Astrocyte (in vitro differentiated cells and primary cell): ENCODE data around the gene DOCK3. TPM values are rescaled to one million over a fixed set of nuclear protein-coding genes. Genes with fewer than 3 reads are reported as not detected.

Experiments used
- DNase-seq: peaks from one replicate; pipeline ENCODE4 v3.0.0-alpha.2; 2010; ENCODE audit warnings: low read depth
- FAIRE-seq: peaks from 2 replicates; lab custom pipeline; 2011; peaks lifted over from hg19 to GRCh38; lab: Jason Lieb, UNC
- H2AFZ ChIP-seq: 2 replicates; pipeline ENCODE4 v1.6.0; 2012; ENCODE audit warnings: low read depth, low read length, inconsistent platforms
- H3K27ac ChIP-seq: 2 replicates; pipeline ENCODE4 v1.5.1; 2011; ENCODE audit warnings: low read depth, low read length, inconsistent platforms
- H3K27me3 ChIP-seq: 2 replicates; pipeline ENCODE4 v1.6.0; 2011; ENCODE audit warnings: low read length, inconsistent platforms; ENCODE audit not compliant: insufficient read depth
- H3K36me3 ChIP-seq: 2 replicates; pipeline ENCODE4 v1.5.1; 2011; ENCODE audit warnings: low read length, inconsistent platforms; ENCODE audit not compliant: insufficient read depth
- H3K4me1 ChIP-seq: 2 replicates; pipeline ENCODE4 v1.5.1; 2011; ENCODE audit warnings: low read length, inconsistent platforms; ENCODE audit not compliant: insufficient read depth
- H3K4me2 ChIP-seq: 2 replicates; pipeline ENCODE4 v1.6.0; 2012; ENCODE audit warnings: low read length, inconsistent platforms
- H3K4me3 ChIP-seq: 2 replicates; pipeline ENCODE4 v1.5.1; 2011; ENCODE audit warnings: low read depth, mild to moderate bottlenecking, low read length, inconsistent platforms; ENCODE audit not compliant: insufficient read depth
- H3K79me2 ChIP-seq: 2 replicates; pipeline ENCODE4 v1.6.0; 2012; ENCODE audit warnings: mild to moderate bottlenecking, low read length, inconsistent platforms; ENCODE audit not compliant: insufficient read depth
- H3K9ac ChIP-seq: 2 replicates; pipeline ENCODE4 v1.6.0; 2012; ENCODE audit warnings: mild to moderate bottlenecking, low read length, inconsistent platforms
- H3K9me3 ChIP-seq: 2 replicates; pipeline ENCODE4 v1.5.1; 2012; ENCODE audit warnings: low read depth, mild to moderate bottlenecking, low read length, inconsistent platforms; ENCODE audit not compliant: insufficient read depth
- H4K20me1 ChIP-seq: 2 replicates; pipeline ENCODE4 v1.6.0; 2012; ENCODE audit warnings: low read length, inconsistent platforms; ENCODE audit not compliant: insufficient read depth
- H3K27ac Mint-ChIP-seq: one replicate; pipeline ENCODE4 v1.8.0; 2021; ENCODE audit warnings: mild to moderate bottlenecking, mixed read lengths; ENCODE audit not compliant: unreplicated experiment
- H3K27me3 Mint-ChIP-seq: one replicate; pipeline ENCODE4 v1.8.0; 2021; ENCODE audit warnings: low read depth, mixed read lengths; ENCODE audit not compliant: unreplicated experiment
- H3K36me3 Mint-ChIP-seq: one replicate; pipeline ENCODE4 v1.8.0; 2021; ENCODE audit warnings: low read depth, mixed read lengths; ENCODE audit not compliant: unreplicated experiment
- H3K4me1 Mint-ChIP-seq: one replicate; pipeline ENCODE4 v1.8.0; 2021; ENCODE audit warnings: low read depth, mixed read lengths; ENCODE audit not compliant: unreplicated experiment
- H3K4me3 Mint-ChIP-seq: one replicate; pipeline ENCODE4 v1.8.0; 2021; ENCODE audit warnings: mild to moderate bottlenecking, moderate library complexity, mixed read lengths; ENCODE audit not compliant: unreplicated experiment
- H3K9me3 Mint-ChIP-seq: one replicate; pipeline ENCODE4 v1.8.0; 2021; ENCODE audit warnings: mild to moderate bottlenecking, mixed read lengths; ENCODE audit not compliant: unreplicated experiment
- EZH2 ChIP-seq: IDR thresholded peaks from 2 replicates; pipeline ENCODE4 v1.6.1; 2012; ENCODE audit warnings: mild to moderate bottlenecking, low read length, inconsistent platforms; ENCODE audit not compliant: insufficient read depth
- total RNA-seq: library from RNA; stranded (reverse); gene quantifications from 2 replicates; pipeline ENCODE4 v1.2.1, GENCODE V29; 2021
- TF ChIP-seq, protein P1 (sequence below): IDR thresholded peaks from 2 replicates; pipeline ENCODE4 v1.5.1; 2011; ENCODE audit warnings: low read depth, mild to moderate bottlenecking, inconsistent platforms, low read length, moderate library complexity; ENCODE audit not compliant: insufficient read depth

Gene DOCK3
- total RNA-seq, 1 donor from 2014 or later, result 3.3 TPM

DNA sequence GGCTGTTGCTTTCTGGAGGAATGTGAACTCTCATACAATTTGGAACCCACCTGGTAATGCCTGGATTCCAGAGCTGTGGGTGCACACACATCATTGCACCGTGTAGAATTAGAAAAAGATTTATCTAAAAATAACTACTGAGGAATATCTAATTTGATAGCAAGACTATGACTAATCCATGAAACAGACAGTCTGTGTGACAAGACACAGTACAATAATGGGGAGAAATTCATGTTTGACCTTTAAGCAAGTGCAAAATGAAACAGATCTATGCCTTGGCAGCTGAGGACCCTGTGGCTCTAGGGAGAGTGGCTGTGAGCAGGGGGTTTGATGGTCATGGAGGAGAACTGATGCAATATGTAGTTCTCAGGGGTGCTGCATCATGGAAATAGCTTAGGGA, 7.9 kb upstream of the DOCK3 start:
- Histone ChIP-seq H3K27ac (no peak overlapping the region), H3K79me2 (no peaks in the 10 kb centered on the region), H2AFZ (no peak overlapping the region), H4K20me1 (peaks cover 2% of the 10 kb centered on the region), H3K9me3 (no peaks in the 10 kb centered on the region), H3K4me2 (peak overlapping the region; percentile 0), H3K4me3 (no peak overlapping the region), H3K9ac (no peak overlapping the region), H3K4me1 (peaks cover 16% of the 10 kb centered on the region), H3K27me3 (peaks cover 12% of the 10 kb centered on the region), H3K36me3 (no peaks in the 10 kb centered on the region)
- H3K27ac Mint-ChIP-seq, result peak overlapping the region; percentile 60
- H3K27me3 Mint-ChIP-seq, result peaks cover 24% of the 10 kb centered on the region
- H3K4me3 Mint-ChIP-seq, result peak overlapping the region; percentile 11
- peaks cover 28% of the 10 kb centered on the region for H3K4me1 Mint-ChIP-seq
- no peaks in the 10 kb centered on the region for H3K36me3 Mint-ChIP-seq
- no peak for TF ChIP-seq EZH2
- TF ChIP-seq, protein P1, sequence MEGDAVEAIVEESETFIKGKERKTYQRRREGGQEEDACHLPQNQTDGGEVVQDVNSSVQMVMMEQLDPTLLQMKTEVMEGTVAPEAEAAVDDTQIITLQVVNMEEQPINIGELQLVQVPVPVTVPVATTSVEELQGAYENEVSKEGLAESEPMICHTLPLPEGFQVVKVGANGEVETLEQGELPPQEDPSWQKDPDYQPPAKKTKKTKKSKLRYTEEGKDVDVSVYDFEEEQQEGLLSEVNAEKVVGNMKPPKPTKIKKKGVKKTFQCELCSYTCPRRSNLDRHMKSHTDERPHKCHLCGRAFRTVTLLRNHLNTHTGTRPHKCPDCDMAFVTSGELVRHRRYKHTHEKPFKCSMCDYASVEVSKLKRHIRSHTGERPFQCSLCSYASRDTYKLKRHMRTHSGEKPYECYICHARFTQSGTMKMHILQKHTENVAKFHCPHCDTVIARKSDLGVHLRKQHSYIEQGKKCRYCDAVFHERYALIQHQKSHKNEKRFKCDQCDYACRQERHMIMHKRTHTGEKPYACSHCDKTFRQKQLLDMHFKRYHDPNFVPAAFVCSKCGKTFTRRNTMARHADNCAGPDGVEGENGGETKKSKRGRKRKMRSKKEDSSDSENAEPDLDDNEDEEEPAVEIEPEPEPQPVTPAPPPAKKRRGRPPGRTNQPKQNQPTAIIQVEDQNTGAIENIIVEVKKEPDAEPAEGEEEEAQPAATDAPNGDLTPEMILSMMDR, result no peak
- H3K9me3 Mint-ChIP-seq, result no peaks in the 10 kb centered on the region
- FAIRE-seq, result no peak
- DNase-seq, result peak; percentile 21

DNA sequence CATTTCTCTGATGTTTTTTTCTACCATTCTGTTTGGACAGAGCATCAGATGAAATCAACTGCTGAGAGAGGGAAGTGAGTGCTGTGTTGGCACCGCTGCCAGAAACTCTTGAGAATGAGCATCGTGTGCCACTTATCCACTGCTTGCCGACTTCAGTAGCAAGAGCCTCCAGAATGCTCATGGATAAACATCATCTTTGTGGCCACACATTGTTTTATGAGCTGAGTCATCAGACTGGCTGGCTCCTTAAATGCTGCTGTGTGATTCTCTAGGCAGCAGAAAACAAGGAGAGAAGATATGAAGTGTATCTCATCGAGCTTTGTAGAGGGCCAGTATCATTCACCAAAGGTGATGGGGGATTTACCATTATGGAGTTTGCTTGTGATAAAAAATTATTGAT, 3.4 kb upstream of the DOCK3 start:
- peaks cover 43% of the 10 kb centered on the region for H3K27me3 Mint-ChIP-seq
- H3K27ac ChIP-seq, result no peak overlapping the region
- peaks cover 21% of the 10 kb centered on the region for H3K4me1 Mint-ChIP-seq
- peaks cover 16% of the 10 kb centered on the region for H3K4me1 ChIP-seq
- H3K4me2 ChIP-seq, result peak overlapping the region; percentile 41
- H3K9me3 ChIP-seq, result no peaks in the 10 kb centered on the region
- no peaks in the 10 kb centered on the region for H3K9me3 Mint-ChIP-seq
- no peak overlapping the region for H3K4me3 ChIP-seq
- H3K36me3 ChIP-seq, result no peaks in the 10 kb centered on the region
- peak; percentile 84 for DNase-seq
- peaks cover 42% of the 10 kb centered on the region for H3K27me3 ChIP-seq
- TF ChIP-seq, protein P1, result no peak
- no peak for TF ChIP-seq EZH2
- H3K4me3 Mint-ChIP-seq, result no peak overlapping the region
- peak; percentile 100 for FAIRE-seq
- no peaks in the 10 kb centered on the region for H3K79me2 ChIP-seq
- no peak overlapping the region for H3K27ac Mint-ChIP-seq
- H3K36me3 Mint-ChIP-seq, result no peaks in the 10 kb centered on the region
- no peak overlapping the region for H2AFZ ChIP-seq
- H3K9ac ChIP-seq, result no peak overlapping the region
- H4K20me1 ChIP-seq, result peaks cover 2% of the 10 kb centered on the region

DNA sequence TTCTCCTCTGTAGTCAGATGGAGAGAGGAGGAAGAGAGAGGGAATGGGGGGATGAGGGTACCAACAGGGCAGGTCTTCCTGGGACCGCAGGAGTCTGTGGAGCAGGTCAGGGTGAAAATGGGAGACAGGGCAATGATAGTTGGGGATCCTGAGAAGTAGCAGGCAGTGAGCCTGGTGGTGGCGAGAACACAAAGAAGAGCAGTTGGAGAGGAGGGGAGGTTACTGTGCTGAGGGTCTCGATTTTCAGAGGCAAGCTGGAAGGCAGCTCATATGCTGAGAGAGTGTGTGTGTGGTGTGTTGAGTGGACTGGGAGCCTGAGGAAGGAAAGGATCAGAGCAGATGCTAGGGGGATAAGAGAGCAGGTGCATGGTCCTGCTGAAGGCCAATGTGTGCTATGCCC, 2.1 kb upstream of the DOCK3 start:
- Histone ChIP-seq H3K79me2 (no peaks in the 10 kb centered on the region), H3K4me2 (no peak overlapping the region), H3K9ac (no peak overlapping the region), H3K36me3 (no peaks in the 10 kb centered on the region), H3K4me1 (peaks cover 7% of the 10 kb centered on the region), H3K27me3 (peaks cover 48% of the 10 kb centered on the region), H3K9me3 (no peaks in the 10 kb centered on the region), H2AFZ (no peak overlapping the region), H3K4me3 (no peak overlapping the region), H3K27ac (no peak overlapping the region), H4K20me1 (peaks cover 2% of the 10 kb centered on the region)
- DNase-seq (no peak), FAIRE-seq (no peak)
- no peak for TF ChIP-seq EZH2
- TF ChIP-seq, protein P1, result no peak
- Mint-ChIP-seq H3K9me3 (no peaks in the 10 kb centered on the region), H3K4me3 (no peak overlapping the region), H3K27me3 (peaks cover 39% of the 10 kb centered on the region), H3K27ac (no peak overlapping the region), H3K4me1 (peaks cover 14% of the 10 kb centered on the region), H3K36me3 (no peaks in the 10 kb centered on the region)
